GM10266 (cell line): Measurements from ENCODE around the gene DCAF8L2.

ENCODE experiments used
- DNase-seq: peaks from one replicate; pipeline ENCODE4 v3.0.0; 2012; ENCODE audit errors: extremely low spot score
- TF ChIP-seq, protein P1 (sequence below): IDR thresholded peaks from 2 replicates; pipeline ENCODE4 v1.5.1; 2012; ENCODE audit warnings: mild to moderate bottlenecking, low read depth; ENCODE audit not compliant: control insufficient read depth, insufficient read depth; ENCODE audit errors: missing control alignments

DCAF8L2 gene

DNA sequence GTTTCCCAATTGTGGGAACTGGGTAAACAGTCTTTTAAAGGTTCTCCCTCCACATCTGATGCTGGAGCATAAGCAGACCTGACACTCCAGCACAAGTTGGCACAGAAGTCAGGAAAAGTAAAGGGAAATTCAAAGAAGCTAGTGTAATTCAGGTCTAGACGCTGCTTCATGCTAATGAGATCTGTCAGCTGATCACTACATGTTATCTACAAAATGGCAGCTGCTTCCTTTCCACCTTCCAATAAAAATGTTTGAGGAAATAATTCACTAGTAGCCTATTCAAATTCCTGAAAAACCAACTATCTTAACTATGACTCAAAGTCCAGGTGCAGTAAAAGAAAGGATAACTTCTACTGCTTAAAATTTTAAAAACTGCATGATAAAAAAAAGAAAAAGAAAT is 29.3 kb downstream of the DCAF8L2 start:
- TF ChIP-seq, protein P1, sequence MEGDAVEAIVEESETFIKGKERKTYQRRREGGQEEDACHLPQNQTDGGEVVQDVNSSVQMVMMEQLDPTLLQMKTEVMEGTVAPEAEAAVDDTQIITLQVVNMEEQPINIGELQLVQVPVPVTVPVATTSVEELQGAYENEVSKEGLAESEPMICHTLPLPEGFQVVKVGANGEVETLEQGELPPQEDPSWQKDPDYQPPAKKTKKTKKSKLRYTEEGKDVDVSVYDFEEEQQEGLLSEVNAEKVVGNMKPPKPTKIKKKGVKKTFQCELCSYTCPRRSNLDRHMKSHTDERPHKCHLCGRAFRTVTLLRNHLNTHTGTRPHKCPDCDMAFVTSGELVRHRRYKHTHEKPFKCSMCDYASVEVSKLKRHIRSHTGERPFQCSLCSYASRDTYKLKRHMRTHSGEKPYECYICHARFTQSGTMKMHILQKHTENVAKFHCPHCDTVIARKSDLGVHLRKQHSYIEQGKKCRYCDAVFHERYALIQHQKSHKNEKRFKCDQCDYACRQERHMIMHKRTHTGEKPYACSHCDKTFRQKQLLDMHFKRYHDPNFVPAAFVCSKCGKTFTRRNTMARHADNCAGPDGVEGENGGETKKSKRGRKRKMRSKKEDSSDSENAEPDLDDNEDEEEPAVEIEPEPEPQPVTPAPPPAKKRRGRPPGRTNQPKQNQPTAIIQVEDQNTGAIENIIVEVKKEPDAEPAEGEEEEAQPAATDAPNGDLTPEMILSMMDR, result no peak
- no peak for DNase-seq

DNA sequence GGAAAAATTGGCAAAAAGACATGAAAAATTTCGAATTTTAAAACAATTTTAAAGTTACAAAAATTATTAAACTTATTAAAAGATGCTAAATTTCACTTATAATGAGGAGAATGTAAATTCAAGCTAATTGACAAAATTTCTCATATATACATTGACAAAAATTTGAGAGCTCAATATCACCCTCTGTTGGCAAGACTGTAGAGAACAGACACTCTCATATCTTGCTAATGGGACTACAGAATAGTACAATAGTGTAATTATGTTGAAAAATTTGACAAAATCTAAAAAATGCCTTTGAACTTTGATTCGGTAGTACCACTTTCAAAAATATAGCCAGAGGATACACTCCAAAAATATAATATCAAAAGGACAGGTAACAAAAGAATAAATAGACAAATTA is 29.8 kb downstream of the DCAF8L2 start:
- DNase-seq, result no peak
- TF ChIP-seq, protein P1, result no peak

DNA sequence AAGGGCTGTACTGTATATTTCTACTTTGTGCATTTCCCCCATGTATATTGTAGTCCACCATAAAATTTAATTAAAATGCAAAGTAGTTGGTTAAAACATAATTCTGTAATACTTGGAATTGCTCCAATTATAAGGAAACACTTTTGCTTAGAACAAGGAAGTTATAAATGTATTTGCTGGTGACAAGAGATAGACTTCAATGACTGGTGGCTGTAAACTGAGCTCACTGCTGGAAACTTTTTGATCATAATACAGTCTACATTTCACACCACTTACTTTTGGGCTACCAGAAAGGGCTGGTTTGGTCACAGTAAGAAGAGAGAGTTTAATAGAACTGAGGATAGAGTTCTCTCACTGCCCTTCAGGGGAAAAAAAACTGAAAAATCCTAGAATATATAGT is 32.7 kb downstream of the DCAF8L2 start:
- no peak for DNase-seq
- TF ChIP-seq, protein P1, result no peak

GRCh38 chrX:27626066-27626465 is 35.9 kb downstream of the DCAF8L2 start:
- DNase-seq, result no peak
- TF ChIP-seq, protein P1, result no peak

DNA sequence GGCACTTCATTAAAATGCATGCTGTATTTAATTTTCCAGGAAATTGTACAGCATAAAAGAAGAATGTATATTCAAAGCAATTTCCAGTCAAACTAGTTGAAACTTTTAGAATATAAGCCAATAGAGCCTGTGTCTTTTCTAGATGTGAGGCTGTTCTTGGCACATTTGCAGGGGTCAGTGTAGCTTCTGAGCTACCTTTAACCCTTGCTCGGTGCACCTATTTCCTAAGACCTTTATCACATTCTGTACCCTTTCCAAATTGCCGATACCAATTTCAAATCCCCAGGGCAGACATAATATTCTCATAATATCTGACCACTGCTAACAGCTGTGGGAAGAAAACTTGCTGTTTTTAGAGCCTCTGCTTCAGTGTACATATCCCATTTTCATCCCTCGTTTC is 43.2 kb downstream of the DCAF8L2 start:
- DNase-seq, result no peak
- TF ChIP-seq, protein P1, result no peak

DNA sequence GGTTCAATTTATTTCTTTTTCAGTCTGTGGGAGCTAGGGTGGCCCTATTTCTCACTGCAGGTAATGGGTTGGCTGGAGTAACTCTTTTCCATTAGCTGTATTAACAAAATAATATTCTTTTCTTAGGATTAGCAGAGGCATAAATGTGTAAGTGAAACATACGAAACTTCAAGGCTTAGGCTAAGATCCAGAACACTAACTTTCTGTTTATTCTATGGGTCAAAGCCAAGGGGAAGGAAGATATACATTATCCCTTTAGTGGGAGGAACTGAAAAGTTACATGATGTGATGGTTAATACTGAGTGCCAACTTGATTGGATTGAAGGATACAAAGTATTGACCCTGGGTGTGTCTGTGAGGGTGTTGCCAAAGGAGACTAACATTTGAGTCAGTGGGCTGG is 66.4 kb downstream of the DCAF8L2 start:
- TF ChIP-seq, protein P1, result no peak

DNA sequence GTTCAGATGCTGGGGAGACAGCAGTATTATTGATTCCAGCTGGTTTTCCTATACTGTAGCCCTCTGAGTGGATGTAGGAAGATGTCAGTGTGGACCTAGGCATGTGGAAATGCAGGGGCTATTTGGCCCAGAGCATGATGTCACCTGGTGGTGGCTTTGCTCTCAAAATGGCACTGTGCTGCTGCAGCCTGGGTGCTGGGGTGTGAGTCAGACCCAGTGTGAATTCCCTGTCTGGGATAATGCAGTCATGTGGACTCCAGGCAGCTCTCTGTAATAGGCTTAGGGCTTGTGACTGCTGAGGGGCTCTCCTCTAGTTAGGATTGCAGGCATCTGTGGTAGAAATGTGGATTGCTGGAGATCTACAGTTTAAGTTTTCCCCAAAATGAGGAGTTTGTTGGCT is 70.7 kb downstream of the DCAF8L2 start:
- DNase-seq, result no peak
- TF ChIP-seq, protein P1, result no peak

More for the DNA sequence above, 66.4 kb downstream of the DCAF8L2 start:
- no peak for DNase-seq
